Erythroblast (primary cell): ENCODE measurements around the gene BBS9.

Experiments
- GATA1 ChIP-seq: IDR thresholded peaks from 2 replicates; pipeline ENCODE4 v1.6.1; 2011; ENCODE audit warnings: low read depth, mild to moderate bottlenecking, control low read depth, low read length, moderate library complexity
- POLR2A ChIP-seq: IDR thresholded peaks from 2 replicates; pipeline ENCODE4 v1.6.1; 2011; ENCODE audit warnings: mild to moderate bottlenecking, low read length

DNA sequence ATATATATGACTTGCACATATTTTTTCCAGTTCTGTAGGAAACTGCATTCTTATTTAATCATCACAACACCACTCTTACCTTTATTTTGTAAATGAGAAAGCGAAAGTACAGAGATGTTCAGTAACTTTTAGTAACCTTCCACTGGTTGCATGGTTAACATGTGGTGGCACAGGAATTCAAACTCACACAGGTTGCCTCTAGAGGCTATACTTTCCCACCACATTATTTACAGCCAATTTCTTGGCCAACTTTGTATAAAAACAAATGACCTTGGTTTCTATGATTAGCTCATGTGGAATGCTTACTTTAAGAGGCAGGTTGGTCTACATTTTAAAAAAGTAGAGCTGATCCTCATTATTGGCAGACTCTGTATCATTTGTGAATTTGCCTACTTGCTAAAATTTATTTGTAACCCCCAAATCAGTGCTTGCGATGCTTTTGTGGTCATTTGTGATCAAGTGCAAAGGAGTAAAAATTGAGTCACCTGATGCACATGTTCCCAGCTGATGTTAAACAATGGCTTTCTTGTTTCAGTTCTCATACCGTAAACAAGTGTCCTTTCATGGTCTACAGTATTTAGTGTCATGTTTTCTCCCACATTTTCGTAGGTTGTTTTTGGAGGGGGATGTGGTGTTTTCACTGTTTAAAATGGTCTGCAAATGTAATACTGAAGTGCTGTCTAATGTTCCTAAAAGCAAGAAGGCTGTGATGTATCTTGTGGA is 14.8 kb downstream of the BBS9 start:
- TF ChIP-seq POLR2A (no peak), GATA1 (no peak)
